ENCODE results near the gene AKNA. TPM values are rescaled to one million over a fixed set of nuclear protein-coding genes. Genes with fewer than 3 reads are reported as not detected.

The AKNA gene
- total RNA-seq, 1 donor from 2014 or later, result 24.6 TPM

GRCh38 chr9:114350636-114351401, 37.0 kb downstream of the AKNA start:
- peaks cover 23% of the 10 kb centered on the region for H3K36me3 Mint-ChIP-seq (ENCODE audit: insufficient read depth)
- no peaks in the 10 kb centered on the region for H3K9me3 Mint-ChIP-seq (ENCODE audit: low read depth)
- H3K27ac Mint-ChIP-seq, result no peak overlapping the region
- H3K4me1 Mint-ChIP-seq (ENCODE audit: low read depth), result peaks cover 6% of the 10 kb centered on the region
- no peaks in the 10 kb centered on the region for H3K27me3 Mint-ChIP-seq
- no peak for TF ChIP-seq CTCF (IDR thresholded peaks at IDR 0.05; ENCODE audit: unreplicated experiment)
- H3K4me3 Mint-ChIP-seq (ENCODE audit: low read depth), result no peak overlapping the region
- DNase-seq (ENCODE audit: low spot score, unreplicated experiment), result no peak

- peaks cover 23% of the 10 kb centered on the region for H3K36me3 Mint-ChIP-seq (ENCODE audit: insufficient read depth)
These were observed 37.9 kb downstream of the AKNA start for GRCh38 chr9:114349713-114350480.

GRCh38 chr9:114348906-114349482, 38.8 kb downstream of the AKNA start:
- no peak overlapping the region for H3K4me3 Mint-ChIP-seq (ENCODE audit: low read depth)
- H3K9me3 Mint-ChIP-seq (ENCODE audit: low read depth), result no peaks in the 10 kb centered on the region
- H3K36me3 Mint-ChIP-seq (ENCODE audit: insufficient read depth), result peaks cover 25% of the 10 kb centered on the region
- no peak for TF ChIP-seq CTCF (IDR thresholded peaks at IDR 0.05; ENCODE audit: unreplicated experiment)
- H3K4me1 Mint-ChIP-seq (ENCODE audit: low read depth), result peaks cover 6% of the 10 kb centered on the region
- H3K27ac Mint-ChIP-seq, result peak overlapping the region; percentile 15
- DNase-seq (ENCODE audit: low spot score, unreplicated experiment), result no peak
- H3K27me3 Mint-ChIP-seq, result no peaks in the 10 kb centered on the region

More at GRCh38 chr9:114349713-114350480, 37.9 kb downstream of the AKNA start:
- H3K4me1 Mint-ChIP-seq (ENCODE audit: low read depth), result peaks cover 6% of the 10 kb centered on the region
- peak overlapping the region; percentile 38 for H3K27ac Mint-ChIP-seq
- no peaks in the 10 kb centered on the region for H3K27me3 Mint-ChIP-seq
- no peak for TF ChIP-seq CTCF (IDR thresholded peaks at IDR 0.05; ENCODE audit: unreplicated experiment)
- H3K4me3 Mint-ChIP-seq (ENCODE audit: low read depth), result no peak overlapping the region
- H3K9me3 Mint-ChIP-seq (ENCODE audit: low read depth), result no peaks in the 10 kb centered on the region
- no peak for DNase-seq (ENCODE audit: low spot score, unreplicated experiment)

GRCh38 chr9:114348261-114348905, 39.4 kb downstream of the AKNA start:
- H3K4me1 Mint-ChIP-seq (ENCODE audit: low read depth), result peaks cover 6% of the 10 kb centered on the region
- H3K36me3 Mint-ChIP-seq (ENCODE audit: insufficient read depth), result peaks cover 28% of the 10 kb centered on the region
- H3K4me3 Mint-ChIP-seq (ENCODE audit: low read depth), result no peak overlapping the region
- no peak for DNase-seq (ENCODE audit: low spot score, unreplicated experiment)
- no peak for TF ChIP-seq CTCF (IDR thresholded peaks at IDR 0.05; ENCODE audit: unreplicated experiment)
- H3K9me3 Mint-ChIP-seq (ENCODE audit: low read depth), result no peaks in the 10 kb centered on the region
- no peaks in the 10 kb centered on the region for H3K27me3 Mint-ChIP-seq
- H3K27ac Mint-ChIP-seq, result no peak overlapping the region

GRCh38 chr9:114347675-114348074, 40.1 kb downstream of the AKNA start:
- Mint-ChIP-seq H3K4me3 (ENCODE audit: low read depth) (no peak overlapping the region), H3K27me3 (no peaks in the 10 kb centered on the region), H3K4me1 (ENCODE audit: low read depth) (peaks cover 6% of the 10 kb centered on the region), H3K9me3 (ENCODE audit: low read depth) (no peaks in the 10 kb centered on the region), H3K36me3 (ENCODE audit: insufficient read depth) (peaks cover 30% of the 10 kb centered on the region), H3K27ac (no peak overlapping the region)
- TF ChIP-seq CTCF (IDR thresholded peaks at IDR 0.05; ENCODE audit: unreplicated experiment), result no peak
- no peak for DNase-seq (ENCODE audit: low spot score, unreplicated experiment)

Measured in progenitor cell of endocrine pancreas (in vitro differentiated cells).